ENCODE measurements around the gene NUDT5.
"Not testable (repeated sequence)": the region's sequence is repeated elsewhere in the genome, so short reads cannot be mapped to it uniquely, and the experiment has no call there.

Gene NUDT5

DNA sequence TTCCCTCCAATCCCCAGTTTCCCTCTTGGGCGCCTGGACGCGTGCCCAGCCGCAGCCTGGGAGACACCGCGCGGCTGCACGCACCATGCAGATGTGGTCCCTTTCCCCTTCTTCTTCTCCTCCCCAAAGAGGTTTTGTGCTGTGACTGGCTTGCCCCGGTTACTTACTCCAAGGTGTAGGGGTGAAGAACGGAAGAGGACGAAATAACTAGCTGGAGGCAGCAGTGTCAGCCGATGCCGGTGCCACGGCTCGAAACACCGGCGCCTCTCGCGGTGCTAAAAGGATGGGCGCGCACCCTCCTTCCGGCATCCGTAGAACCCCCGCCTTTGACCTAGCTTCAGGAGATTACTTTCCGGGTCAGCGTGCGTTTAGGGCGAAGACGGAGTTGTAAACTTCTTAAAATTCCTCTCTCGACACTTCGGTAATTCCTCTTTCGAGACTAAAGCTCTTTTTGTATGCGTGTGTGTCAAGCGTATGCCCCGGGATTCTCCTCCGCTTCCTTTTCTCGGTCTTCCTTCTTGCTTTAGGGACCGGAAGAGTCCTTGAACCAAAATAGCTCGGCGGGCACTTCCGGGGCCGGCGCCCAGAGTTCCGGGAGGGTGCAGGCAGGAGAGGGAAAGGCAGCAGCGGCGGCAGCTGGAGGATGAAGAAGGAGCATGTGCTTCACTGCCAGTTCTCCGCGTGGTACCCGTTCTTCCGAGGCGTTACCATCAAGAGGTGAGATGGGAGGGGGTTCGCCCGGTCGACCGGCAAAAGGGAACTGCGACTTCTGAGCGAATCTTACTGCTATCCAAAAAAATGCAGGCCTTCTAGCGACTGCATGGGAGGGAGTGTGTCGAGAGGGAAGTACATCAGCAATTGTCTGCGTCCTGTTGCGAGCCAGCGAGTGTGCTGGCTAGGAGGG lies at the start of gene NUDT5, which contains the start of gene CDC123:
NUDT5 (minus strand) TSS at position 289 of the 904 bp plus-strand sequence. CDS start 9,600 bp downstream, outside the sequence.
CDC123 (plus strand) TSS at position 586 of the 904 bp plus-strand sequence; CDS start at position 644, 58 bp downstream.
- peak; percentile 83 for DNase-seq

DNA sequence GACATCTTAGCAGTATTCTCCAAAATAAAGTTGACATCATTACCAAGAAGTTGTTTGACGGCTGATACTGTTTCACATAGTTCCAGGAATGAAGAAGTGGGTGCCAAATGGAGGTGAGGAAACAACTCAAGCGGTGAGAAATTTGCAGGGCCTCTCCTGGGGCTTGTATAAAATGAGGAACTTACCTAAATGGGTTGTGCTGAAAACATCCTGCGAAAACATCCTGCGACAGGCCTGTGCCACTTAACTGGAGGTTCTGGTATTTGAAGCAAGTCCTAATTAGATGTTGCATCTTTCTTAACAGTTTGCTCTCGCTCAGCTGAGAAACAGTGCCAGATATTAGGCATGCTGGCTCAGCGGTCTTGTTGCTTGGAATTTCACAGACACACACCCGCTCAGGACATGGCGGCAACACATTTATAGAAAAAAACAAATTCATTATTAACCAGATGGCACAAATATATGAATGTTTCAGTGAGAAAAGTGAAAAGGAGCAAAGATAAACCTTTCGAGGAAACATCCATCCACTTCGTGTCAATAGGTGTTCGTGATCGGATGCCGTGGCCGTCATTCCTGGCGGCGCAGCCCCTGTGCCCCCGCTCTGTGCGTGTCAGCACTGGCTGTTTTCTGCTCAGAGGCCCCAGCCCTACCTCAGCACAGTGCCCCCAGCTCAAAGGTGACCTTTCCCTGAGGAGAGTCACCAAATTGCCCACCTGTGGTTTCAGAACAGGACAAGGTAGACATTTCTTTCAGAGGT lies 48.4 kb upstream of the NUDT5 start:
- DNase-seq: no peak

GRCh38 chr10:12241810-12242529 lies 46.3 kb upstream of the NUDT5 start:
- no peak for DNase-seq

- DNase-seq: no peak
Measured at GRCh38 chr10:12238821-12239220, 43.1 kb upstream of the NUDT5 start.

DNA sequence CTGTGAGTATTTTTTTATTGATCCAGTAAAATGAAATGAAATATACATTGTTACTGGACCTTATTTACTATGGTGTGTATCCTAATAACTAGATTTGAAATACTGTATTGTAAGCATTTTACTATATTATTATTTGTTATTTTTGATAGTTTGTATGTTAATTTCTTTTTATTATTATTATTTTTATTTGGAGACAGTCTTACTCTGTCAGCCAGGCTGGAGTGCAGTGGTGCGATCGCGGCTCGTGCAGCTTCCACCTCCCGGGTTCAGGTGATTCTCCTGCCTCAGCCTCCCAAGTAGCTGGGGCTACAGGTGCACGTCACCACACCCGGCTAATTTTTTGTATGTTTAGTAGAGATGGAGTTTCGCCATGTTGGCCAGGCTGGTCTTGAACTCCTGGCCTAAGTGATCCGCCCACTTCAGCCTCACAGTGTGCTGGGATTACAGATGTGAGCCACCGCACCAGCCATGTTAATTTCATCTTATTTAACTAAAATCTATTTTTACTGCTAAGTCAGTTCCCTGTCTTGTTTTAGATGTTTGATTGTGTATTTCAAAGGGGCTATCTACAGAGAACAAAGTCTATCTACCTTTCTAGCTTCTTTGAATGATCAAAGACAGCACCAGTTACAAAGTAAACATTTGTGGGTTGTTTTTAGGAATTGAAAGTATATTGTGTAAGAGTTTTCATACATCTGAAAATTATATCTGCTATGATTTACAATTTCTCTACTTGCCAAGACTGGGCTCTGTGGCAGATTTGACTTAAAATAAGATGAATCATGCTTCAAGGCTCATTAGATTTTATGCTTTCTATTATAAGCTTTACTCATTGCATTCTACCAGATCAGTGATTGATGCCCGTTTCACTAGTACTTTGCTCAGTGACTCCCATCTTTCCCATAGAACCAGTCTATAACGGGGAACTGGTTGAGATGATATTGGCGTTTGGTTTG lies 41.9 kb upstream of the NUDT5 start:
- no peak for DNase-seq

GRCh38 chr10:12235796-12236195 lies 40.1 kb upstream of the NUDT5 start:
- DNase-seq: no peak

DNA sequence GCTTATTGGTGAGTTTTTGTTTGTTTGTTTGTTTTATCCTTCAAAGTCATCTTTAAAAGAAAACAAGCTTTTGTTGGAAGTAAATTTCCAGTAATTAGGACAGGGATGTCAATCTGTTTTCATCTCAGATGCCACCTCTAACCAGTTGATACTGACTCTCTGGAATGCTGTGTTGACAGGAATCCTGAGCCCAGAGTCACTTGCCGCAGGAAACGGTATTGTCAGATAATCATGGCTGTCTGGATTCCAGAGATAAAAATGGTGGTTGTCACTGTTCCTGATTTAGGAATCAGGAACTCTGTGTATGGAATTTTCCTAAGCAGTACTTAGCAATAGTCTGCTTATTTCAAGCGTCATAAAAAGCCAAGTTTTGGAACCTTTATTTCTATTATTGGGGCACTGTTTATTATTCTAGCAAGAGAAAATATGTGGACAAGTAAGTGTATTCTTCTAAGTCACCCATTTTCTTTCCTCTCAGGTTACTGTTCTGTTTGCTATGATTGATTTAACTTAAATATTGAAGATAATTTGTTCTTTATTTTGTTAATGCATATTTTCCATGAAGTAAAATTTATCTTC lies 39.5 kb upstream of the NUDT5 start:
- DNase-seq: no peak

DNA sequence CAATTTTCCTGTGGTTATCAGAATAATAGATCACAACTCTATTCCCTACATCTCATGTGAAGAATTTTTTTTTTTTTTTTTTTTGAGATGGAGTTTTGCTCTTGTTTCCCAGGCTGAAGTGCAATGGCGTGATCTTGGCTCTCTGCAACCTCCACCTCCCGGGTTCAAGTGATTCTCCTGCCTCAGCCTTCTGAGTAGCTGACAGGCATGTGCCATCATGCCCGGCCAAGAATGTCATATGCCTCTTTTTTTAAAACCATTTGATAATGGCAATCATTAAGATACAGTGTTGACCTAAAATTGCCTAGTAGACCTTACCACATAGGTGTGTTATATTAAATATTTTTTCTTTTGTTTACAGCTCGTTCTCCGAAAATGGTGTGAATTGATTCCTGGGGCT lies 39.0 kb upstream of the NUDT5 start:
- DNase-seq: not testable (repeated sequence)

DNA sequence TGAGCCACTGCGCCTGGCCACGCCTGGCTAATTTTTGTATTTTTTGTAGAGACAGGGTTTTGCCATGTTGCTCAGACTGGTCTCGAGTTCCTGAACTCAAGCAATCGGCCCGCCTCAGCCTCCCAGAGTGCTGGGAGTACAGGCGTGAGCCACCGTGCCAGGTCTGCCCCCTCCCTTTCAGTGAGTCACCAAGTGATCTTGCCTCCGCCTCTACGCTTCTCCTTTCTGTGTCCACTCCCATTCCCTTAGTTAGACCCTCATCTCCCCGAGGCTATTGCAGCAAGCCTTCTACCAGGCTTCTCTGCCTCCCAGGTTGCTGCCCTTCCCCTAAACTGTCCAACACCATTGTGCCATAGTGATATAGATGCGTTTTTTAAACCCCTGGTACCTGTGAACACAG lies 33.2 kb upstream of the NUDT5 start:
- no peak for DNase-seq

DNA sequence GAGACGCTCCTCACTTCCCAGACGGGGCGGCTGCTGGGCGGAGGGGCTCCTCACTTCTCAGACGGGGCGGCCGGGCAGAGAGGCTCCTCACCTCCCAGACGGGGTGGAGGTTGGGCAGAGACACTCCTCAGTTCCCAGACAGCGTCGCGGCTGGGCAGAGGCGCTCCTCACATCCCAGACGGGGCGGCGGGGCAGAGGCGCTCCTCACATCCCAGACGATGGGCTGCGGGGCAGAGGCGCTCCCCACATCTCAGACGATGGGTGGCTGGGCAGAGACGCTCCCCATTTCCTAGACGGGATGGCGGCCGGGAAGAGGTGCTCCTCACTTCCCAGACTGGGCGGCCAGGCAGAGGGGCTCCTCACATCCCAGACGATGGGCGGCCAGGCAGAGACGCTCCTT lies 30.7 kb upstream of the NUDT5 start:
- not testable (repeated sequence) for DNase-seq

DNA sequence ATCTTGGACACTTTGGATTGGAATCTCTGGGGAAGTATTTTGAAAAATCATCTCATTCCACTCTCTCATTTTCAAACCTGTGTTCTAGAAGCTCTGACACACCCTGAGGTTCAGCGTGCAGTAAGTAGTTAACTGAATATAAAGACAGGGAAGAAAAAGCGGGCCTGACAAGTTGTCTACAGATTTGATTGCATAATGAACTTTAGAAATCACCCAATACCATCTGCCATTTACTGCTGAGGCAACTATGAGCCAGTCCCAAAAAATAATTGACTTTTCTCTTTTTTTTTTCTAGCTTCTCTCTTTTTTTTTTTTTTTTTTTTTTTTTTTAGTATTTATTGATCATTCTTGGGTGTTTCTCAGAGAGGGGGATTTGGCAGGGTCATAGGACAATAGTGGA lies 29.8 kb upstream of the NUDT5 start:
- DNase-seq: no peak

DNA sequence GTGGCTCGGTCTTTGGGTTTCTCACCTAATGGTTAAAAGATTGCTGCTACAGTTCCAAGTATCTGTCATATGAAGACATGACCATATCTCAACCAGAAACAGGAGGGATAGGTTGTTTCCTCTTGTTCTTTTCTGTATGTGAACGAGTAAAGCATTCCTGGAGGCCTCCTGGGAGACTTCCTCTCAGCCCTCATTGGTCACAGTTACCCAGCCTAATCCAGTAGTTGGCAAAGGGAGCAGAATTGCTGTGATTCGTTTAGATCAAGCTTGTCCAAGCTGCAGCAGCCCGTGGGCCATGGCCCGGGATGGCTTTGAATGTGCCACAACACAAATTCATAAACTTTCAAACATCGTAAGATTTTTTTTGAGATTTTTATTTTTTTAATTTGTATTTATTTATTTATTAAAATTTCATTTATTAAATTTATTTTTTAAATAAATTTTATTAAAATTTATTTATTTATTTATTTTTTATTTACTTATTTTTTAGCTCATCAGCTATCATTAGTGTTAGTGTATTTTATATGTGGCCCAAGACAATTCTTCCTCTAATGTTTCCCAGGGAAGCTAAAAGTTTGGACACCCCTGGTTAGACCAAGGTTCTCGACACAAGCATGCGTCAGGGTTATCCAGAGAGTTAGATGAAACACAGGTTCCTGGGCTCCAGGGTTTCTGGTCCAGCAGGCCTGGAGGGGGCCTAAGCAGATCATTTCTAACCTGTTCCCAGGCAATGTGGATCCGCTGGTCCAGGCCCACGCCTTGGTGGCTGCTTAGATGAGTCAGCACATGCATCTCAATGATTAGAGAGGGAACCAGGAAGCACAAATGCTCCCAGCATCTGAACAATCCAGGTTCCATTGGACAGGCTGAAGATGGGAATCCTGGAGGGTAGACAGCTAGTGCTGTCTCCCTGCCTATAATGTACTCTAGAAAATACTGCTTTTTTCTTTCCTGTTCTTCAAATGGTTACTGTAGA lies 25.9 kb upstream of the NUDT5 start:
- DNase-seq: no peak

GRCh38 chr10:12218991-12219390 lies 23.3 kb upstream of the NUDT5 start:
- DNase-seq: no peak

DNA sequence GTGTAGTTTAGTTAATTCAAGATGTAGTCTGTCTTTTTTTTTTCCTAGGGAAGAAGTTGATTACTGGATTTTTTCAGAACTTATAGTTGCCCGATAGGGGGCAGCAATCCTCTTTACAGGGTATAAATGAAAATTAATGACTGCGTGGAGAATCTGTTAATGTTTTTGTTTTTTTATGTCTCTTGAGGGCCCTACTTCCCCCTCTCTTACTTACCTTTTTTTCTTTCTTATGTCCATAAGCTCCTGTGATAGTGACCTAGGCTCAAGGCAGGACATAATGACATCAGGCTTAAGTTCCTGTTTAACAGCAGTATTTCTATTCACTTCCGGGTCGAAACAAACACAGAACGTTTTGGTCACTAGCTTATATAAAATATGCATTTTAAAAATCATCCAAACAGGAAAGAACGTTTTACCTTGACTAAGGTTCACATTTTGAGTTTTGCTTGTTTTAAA lies 19.1 kb upstream of the NUDT5 start:
- peak; percentile 12 for DNase-seq

DNA sequence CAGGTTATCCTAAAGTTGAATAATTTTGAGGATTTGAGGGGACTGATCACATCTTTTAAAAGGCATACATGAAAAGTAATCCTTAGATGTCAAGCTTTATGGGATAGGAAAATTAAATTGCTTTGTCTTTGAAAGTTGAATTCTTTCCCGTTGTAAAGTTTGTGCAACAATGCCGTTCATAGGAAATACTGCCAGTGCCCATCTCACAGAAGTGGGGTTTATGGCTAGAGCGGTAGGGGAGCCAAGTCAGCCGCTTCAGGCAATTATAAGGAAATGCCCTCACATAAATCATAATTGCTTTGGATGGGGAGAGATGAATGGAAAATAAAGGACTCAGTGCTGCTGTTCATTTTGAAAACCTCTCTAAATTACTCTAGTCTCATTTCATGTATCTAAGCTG lies 18.4 kb upstream of the NUDT5 start:
- no peak for DNase-seq

DNA sequence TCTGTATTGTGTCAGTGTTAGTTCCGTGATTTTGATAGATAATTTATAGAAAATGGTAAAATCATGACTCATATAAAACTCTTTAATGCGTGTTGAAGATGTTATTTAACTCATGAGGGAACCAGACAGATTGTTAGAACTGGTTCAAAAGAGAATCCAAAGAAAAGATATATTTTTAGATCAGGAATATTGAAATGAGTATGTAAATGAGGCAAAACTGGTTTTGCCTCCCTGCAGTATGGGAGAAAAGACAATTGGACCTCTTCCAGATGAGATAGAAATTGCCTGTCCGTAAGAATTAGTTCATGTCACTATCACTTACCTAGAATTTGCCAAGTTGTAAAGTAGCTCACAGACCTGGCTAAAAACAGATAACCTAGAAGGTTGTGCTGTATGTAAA lies 17.9 kb upstream of the NUDT5 start:
- DNase-seq: no peak

GRCh38 chr10:12212454-12212853 lies 16.8 kb upstream of the NUDT5 start:
- no peak for DNase-seq

- DNase-seq: no peak
Measured at GRCh38 chr10:12208460-12208859, 12.8 kb upstream of the NUDT5 start.

- no peak for DNase-seq
Measured at GRCh38 chr10:12207114-12207513, 11.4 kb upstream of the NUDT5 start.

GRCh38 chr10:12205082-12205481 lies 9.4 kb upstream of the NUDT5 start:
- DNase-seq: no peak
